Measurements from ENCODE around the gene ADTRP.

ADTRP gene

DNA sequence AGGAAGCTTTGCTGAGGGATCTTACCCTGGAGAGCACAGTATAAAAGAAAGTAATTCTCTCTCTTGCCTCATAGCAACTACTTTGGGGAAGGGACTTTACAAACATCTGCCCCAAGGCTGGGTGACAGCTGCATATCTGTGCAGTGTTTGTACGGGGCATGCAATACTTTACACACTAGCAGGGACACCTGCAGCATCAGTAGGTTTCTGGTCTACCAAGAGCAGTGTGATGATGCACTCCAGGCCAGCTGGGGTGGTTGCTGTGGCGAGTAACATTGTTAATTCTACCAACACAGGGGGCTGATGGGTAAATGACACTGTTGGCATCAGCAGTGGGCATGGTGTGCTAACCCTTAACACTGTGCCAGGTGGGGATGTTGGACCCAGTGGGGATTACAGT lies 48.0 kb downstream of the ADTRP start:
- TF ChIP-seq, protein P1, sequence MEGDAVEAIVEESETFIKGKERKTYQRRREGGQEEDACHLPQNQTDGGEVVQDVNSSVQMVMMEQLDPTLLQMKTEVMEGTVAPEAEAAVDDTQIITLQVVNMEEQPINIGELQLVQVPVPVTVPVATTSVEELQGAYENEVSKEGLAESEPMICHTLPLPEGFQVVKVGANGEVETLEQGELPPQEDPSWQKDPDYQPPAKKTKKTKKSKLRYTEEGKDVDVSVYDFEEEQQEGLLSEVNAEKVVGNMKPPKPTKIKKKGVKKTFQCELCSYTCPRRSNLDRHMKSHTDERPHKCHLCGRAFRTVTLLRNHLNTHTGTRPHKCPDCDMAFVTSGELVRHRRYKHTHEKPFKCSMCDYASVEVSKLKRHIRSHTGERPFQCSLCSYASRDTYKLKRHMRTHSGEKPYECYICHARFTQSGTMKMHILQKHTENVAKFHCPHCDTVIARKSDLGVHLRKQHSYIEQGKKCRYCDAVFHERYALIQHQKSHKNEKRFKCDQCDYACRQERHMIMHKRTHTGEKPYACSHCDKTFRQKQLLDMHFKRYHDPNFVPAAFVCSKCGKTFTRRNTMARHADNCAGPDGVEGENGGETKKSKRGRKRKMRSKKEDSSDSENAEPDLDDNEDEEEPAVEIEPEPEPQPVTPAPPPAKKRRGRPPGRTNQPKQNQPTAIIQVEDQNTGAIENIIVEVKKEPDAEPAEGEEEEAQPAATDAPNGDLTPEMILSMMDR (conservative IDR thresholded peaks at IDR 0.05; ENCODE audit: low read depth, low read length), result no peak
- no peak for DNase-seq (ENCODE audit: low read depth)
- no peak overlapping the region for H3K4me3 ChIP-seq (ENCODE audit: low read length)

DNA sequence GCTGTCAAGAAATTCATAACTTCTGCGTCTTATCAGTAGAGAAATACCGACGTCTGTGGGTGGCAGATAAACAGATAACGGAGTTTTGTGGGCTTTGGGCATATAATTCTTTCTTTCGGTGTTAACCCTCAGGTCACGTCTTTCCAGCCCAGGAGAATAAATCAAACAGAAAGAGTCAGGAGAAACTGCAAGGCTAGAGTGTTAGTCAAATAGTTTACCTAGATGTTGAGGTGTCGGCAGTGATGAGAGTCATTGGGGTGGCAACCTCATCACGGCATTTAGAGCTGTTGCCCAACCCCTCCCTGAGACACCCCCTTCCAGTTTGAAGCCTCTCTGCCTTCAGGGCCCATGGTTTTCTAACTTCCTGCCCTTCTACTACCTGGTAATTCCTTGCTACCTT lies 49.5 kb downstream of the ADTRP start:
- H3K4me3 ChIP-seq (ENCODE audit: low read length), result no peak overlapping the region
- DNase-seq (ENCODE audit: low read depth), result no peak
- TF ChIP-seq, protein P1 (conservative IDR thresholded peaks at IDR 0.05; ENCODE audit: low read depth, low read length), result no peak

DNA sequence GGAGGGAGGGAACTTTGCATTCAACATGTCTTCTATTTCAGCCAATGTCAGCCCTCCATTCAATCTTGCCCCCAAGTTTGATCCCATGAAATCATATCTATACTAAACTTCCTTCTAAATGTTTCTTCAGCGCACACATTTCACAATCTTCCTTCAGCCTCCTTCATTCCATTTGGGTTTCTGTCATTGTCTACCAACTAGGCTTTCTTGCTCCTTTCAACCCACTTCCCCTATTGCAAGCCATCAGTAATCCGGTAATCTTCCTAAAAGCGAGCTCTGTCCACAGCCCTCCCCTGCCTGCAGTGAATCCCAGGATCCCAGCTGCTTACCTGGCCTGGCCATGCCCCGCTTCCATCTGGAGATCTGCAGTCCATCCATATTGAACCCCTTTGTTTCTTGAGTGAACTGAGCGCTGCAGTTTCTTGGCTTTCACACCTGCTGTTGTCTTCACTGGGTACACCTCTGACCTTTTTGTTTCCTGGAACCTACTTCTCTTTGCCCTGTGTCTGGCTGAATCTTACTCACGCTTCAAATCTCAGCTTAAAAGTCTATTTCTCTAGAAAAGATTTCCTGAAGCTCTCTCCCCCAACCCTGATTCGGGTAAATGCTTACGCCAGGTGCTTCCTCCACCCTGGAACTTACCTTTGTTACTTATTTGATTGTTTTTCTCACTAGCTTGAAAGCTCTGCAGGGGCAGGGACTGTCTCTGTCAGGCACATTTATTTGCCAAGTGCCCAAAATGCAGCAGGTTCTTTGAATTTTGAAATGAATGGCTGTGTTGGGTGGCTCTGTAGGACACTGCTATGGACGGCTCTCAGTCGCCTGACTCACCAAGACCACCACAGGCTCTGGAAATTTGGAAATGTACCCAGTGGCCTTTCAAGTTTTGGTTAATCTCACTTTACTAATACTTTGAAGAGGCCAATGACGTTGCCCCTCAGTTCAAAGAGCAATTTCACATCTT lies 50.3 kb downstream of the ADTRP start:
- no peak overlapping the region for H3K4me3 ChIP-seq (ENCODE audit: low read length)
- DNase-seq (ENCODE audit: low read depth), result no peak
- TF ChIP-seq, protein P1 (conservative IDR thresholded peaks at IDR 0.05; ENCODE audit: low read depth, low read length), result no peak

DNA sequence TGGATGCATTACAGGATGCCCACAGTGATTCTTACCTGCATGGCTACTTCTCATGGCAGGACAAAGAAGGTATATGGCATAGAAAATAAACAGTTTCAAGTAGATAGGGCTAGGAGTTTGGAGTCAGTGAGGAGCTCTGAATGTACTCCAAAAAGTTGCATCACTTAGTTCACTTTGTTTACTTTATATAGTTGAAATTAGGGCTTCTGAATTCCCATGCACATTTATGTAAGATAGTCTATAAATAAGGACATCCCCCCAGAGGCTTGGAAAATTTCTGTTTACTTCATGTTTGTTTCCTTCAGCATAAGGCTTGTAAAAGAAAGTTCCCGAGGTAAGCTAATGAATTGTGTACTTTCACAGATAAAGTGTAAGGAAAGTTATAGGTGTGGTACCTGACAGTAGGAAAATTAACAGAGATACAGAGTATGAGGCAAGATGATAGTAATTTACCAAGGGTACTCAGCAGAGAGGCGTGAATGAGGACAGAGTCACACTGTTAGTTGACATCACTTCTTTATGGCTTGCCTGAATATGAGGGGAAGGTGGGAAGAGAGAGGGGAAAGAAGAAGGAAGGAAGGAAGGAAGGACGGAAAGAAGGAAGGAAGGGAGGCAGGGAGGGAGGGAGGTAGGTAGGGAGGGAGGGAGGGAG lies 51.1 kb downstream of the ADTRP start:
- TF ChIP-seq, protein P1 (conservative IDR thresholded peaks at IDR 0.05; ENCODE audit: low read depth, low read length), result no peak
- no peak overlapping the region for H3K4me3 ChIP-seq (ENCODE audit: low read length)
- DNase-seq (ENCODE audit: low read depth), result no peak

DNA sequence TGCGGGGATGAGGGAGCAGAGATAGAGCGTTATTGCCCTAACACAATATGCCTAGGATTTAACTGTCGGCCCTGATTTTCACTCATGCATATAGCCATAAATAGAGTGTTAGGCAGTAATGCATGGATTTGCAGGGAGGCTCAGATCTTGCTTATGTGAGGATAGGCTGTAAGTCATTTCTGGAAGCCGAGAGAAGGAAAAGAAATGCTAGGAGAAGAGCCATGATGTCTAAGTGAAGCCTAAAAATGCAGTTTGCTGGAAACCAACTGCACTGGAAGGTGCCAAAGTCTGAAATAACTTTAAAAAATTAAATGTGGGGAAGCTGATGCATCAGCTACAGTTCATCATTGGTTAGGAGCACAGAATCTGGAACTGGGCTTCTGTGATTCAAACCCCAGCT lies 54.3 kb downstream of the ADTRP start:
- TF ChIP-seq, protein P1 (conservative IDR thresholded peaks at IDR 0.05; ENCODE audit: low read depth, low read length), result no peak
- DNase-seq (ENCODE audit: low read depth), result no peak
- H3K4me3 ChIP-seq (ENCODE audit: low read length), result no peak overlapping the region

DNA sequence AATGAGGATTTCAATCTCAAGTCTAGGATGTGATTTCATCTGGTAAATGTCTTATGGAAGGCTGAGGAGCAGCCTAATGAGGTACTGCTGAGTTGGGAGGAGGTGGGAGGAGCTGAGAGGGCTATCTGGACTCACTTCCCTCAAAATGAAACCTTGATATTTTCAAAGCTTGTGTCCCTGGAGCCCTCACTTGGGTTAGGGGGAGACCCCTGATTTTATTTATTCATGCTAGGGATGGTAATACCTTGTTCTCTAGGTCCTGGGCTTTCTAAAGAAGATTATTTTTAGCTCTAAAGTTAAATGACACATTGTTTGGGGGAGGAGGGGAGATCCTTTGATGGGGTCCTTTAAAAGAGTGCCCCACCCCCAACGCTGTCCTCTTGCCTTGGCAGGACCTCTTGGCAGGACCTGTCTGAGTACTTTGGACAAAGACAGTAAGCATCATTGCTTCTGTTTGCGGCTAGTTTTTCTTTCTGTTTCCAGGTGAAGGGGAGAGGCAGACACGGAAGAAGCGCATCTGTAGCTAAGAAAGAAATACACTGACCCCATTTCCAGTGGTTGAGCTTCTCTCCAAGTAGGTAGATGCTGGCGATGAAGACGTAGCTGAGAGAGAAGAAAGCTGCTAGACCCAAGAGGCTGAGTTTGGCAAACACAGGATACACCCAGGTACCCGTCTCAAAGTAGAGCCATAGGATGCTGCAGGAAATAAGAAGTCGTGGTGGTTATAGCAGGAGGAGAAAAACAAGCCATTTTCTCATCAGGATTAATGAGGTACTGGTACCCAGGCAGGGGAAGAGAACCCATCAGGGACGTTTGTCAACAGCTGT lies 55.6 kb downstream of the ADTRP start:
- H3K4me3 ChIP-seq (ENCODE audit: low read length), result no peak overlapping the region
- DNase-seq (ENCODE audit: low read depth), result no peak
- TF ChIP-seq, protein P1 (conservative IDR thresholded peaks at IDR 0.05; ENCODE audit: low read depth, low read length), result no peak

Data from retinal pigment epithelial cell (primary cell).